Left renal pelvis (tissue), 4 donors: ENCODE data around the gene WDR4. TPM values are rescaled to one million over a fixed set of nuclear protein-coding genes. Genes with fewer than 3 reads are reported as not detected.
"Not testable (repeated sequence)": the region's sequence is repeated elsewhere in the genome, so short reads cannot be mapped to it uniquely, and the experiment has no call there.

Experiments
- DNase-seq, 4 donors: peaks; one replicate each; pipeline ENCODE4 v3.0.0-alpha.2; 2013; ENCODE audit warnings: low read depth in 4 of 4, low spot score in 3 of 4
- polyA plus RNA-seq, 4 donors: library from polyadenylated mRNA; unstranded; fragments of 120-200 nt; gene quantifications; one replicate each; pipeline ENCODE4 v1.2.1, GENCODE V29; 2013; ENCODE audit not compliant: insufficient read length in 4 of 4

Gene WDR4
- polyA plus RNA-seq, 4 donors = 7.1 to 15.4 (median 10.3) TPM

DNA sequence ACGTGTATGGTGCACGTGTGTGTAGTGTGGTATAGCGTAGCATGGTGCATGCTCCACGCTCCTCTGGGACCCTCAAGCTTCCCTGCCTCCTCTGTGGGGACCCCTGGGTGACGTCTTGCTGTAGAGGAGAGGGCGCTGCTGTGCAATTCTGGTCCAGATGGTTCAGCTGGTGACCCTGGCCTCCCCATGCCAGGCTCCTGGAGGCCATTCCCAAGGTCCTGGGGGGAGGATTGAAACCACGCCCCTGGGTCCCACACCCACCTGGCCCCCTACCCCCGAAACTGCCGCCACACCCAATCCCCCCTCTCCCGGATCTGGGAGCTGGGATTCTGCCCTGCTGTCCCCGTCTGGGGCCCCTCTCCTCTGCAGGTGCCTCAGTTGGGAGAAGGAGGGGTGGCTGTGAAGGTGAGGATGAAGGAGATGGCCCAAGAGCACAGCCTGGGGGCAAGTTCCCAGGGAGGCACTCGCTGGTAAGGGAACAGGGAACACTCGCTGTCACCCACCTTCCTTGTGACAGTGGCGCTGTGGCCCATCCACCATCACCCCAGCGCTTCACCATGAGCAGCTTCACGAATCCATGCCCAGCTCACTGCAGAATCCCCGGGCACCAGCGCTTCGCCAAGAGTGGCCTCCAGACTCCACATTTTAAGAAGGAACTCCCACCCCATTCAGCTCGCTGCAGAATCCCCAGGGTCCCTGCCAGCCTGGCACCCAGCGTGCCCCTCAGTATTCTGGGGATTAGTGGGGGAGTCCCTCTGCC, 38.0 kb downstream of the WDR4 start:
- no peak for DNase-seq

DNA sequence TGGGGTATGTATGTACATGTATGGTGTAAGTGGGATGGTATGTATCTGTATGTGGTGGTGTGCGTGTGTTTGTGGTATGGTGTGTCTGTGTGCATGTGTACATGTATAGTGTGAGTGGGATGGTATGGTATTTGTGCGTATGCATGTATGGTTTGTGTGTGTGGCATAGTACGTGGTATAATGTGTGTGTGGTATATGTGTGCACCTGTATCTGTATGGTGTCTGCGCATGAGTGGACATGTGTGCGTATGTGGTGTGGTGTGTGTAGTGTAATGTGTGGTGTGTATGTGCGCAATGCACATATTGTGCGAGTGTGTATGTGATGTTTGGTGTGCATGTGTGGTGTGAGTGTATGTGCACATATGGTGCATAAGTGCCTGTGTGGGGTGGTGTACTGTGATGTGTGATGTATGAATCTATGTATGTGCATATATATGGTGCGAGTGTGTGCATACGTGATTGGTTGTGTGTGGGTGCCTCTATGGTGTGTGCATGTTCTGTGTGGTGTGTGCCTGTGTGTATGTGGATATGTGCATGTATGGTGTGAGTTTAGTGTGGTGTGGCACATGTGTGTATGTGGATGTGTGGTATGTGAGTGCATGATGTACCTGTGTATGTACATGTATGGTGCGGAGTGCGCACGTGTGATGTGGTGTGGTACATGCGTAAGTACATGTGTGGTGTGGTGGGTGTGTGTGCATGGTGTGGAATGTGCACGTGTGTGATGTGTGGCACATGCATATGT, 38.8 kb downstream of the WDR4 start:
- DNase-seq = no peak

DNA sequence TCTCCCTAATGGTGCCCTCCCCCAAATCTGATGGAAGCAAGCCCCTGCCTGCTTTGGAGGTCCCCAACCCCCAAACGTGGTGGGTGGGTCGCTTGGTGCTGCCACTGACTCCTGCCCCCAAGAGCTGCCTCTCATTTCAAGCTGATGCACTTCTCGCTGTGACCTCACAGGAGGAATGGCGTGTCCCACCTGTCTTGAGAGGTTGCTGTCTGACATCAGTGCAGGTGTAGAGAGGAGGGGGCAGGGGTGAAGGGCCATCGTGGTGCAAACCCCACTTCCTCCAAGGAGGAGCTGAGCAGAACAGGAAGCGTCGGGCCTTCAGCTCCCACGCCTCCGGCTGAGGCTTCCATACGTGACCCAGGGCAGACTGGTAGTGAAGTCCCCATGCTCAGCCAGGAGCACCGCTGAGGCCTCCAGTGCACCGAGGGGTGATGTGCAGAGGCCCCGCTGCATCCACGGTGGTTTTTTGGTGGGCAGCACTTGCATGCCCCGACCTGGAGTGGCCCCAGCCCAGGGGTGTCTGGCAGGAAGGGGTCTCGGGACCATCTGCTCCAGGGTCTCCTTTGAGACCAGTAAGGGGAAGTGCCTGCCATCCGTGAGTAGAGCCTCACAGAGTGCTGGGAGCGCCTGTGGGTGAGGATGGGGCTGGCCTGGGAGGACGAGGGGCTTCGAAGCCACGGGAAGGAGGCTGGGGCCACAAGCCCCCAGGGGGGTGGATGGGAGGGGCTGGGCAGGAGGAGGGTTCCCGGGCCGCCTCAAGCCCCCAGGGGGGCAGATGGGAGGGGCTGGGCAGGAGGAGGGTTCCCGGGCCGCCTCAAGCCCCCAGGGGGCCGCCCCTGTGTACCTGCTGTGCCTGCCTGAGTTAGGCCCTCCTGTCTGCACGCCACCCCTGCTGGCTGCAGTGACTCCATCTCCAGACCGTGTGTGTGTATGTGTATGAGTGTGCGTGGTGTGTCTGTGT, 39.8 kb downstream of the WDR4 start:
- no peak for DNase-seq

DNA sequence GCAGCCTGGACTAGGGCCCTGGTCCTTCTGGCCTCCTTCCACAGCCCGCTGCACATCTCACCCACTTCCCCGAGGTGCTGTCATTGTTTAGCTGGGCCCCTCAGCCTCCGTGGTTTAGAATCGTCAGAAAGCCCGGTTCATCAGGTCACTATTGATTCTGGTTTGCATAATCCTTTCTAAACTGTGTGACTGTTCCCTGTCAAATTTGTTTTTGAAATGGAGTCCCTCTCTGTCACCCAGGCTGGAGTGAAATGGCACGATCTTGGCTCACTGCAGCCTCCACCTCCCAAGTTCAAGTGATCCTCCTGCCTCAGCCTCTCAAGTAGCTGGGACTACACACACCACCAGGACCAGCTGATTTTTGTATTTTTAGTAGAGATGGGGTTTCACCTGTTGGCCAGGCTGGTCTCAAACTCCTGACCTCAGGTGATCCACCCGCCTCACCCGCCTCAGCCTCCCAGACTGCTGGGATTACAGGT, 41.1 kb downstream of the WDR4 start:
- not testable (repeated sequence) for DNase-seq

DNA sequence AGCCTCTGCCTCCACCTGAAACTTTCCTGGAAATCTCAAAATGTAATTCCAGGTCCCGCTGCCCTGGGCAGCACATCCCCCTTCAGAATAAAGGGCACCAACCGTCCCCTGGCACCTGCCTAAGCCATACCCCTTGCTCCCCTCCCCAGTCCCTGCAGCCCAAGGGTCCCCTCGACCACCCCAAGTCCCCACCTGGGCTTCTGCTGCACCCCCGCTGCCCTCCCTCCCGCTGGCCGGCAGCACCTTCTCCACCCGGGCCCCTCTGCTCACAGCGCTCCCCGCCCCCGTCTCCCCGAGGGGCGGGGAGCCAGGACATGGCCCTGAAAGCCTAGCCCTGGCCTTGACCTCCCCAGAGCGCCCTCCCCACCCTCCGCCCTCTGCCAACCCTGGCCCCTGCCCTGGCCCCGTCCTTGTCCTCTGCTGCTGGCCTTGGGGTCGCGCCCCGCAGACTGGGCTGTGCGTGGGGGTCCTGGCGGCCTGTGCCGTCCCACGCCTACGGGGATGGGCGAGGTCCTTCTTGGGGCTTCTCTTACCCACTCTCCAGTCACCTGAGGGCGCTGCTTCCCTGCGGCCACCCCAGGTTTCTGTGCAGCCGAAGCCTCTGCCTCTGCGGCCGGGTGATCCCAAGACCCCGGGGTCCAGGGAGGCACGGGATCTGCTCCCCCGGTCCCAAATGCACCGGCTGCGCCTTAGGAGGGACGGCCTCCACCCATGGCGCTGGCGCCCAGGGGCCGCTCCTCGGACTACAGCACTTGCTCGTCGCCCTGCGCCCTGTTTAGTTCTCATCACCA, 41.7 kb downstream of the WDR4 start:
- DNase-seq = no peak

DNA sequence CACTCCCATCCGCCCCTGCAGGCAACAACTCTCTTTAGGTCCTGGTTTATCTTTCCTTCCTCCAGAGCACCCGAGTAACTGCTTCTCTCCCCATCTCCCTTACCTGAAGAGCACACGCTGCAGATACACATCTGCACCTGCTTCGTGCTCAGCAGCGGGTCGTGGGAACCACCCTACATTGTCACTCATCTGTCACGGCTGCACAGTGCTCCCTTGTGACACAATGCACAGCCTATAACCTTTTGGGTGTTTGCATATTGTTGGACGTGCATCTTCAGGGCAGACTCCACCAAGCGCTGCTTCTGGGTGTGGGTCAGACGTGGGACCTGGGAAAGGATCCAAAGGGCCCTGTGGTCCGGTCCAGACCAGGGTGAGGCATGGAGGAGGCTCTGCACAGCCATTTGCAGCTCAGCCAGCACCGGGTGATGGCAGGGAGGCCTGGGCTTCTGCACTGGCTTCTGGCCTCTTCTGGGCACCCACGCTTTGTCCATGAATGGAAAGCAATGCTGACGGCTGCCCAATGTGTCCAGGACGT, 42.5 kb downstream of the WDR4 start:
- no peak for DNase-seq

DNA sequence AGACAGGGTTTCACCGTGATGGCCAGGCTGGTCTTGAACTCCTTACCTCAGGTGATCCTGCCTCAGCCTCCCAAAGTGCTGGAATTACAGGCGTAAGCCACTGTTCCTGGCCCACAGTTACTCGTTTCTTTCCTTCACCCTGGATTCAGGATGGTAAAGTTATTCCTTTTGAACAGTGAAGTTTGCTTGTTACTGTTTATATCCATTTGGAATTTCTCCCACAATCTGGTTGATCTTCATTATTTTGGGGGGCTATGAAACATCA, 43.0 kb downstream of the WDR4 start:
- DNase-seq = no peak

DNA sequence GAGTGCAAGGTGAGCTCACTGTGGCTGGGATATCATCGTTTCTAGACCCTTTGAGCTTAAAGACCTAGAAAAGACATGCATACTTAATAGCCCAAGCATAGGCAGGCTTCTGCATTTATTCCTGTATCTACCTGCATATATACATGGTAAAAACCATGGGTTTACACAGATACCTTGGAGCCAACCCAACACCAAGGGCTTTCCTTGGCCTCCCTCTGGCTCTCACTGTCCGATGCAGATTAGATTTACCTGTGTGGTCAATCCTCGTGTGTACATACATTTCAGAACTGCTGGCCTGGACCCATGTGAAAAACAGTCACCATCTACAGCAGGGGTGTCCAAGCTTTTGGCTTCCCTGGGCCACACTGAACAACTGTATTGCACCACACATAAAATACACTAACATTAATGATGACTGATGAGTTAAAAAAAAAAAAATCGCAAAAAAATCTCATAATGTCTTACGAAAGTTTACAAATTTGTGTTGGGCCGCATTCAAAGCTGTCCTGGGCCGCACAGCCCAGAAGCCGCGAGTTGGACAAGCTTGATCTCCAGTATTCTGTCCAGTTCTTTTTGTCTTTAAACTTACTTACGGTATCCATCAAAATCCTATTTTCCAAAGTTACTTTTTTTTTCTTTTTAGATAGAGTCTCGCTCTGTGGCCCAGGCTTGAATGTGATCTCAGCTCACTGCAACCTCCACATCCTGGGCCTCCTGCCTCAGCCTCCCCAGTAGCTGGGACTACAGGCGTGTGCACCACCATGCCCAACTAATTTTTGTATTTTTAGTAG, 43.5 kb downstream of the WDR4 start:
- DNase-seq = no peak

DNA sequence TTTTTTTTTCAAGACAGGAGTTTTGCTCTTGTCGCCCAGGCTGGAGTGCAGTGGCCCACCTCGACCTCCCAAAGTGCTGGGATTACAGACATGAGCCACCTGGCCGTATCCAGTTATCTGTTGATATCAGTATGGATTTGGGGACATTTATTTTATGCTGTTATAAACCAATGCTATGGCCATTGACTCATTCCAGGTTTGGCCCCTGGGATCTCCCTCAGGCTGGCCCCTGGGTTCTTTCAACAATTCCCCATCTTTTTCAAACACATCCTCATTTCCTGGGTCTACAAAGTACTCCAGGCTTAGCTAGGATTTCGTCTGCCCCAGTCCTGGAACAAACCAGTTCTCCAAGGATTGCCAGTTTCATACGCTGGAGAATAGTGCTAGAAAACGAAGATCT, 44.1 kb downstream of the WDR4 start:
- DNase-seq = no peak

DNA sequence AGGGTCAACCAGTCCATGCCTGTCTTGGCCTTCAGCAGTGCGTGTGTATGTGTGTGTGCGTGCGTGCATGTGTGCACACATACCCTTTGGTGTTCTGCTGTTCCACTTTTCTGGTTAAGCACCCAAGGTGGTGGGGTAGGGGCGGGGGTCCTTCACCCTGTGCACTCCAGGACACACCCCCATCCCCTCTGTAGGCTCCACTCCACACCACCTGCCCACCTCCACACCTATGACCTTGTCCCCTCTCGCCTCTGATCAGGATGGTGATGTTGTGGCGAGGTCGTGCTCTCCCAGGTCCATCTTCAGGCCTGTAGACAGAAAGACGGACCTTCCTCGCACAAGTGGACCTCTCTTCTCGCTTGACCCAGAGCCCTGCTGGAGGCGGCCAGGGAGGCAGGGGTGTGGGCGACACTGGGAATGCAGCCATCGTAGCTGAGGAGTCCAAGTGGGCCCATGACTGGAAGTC, 44.6 kb downstream of the WDR4 start:
- no peak for DNase-seq

DNA sequence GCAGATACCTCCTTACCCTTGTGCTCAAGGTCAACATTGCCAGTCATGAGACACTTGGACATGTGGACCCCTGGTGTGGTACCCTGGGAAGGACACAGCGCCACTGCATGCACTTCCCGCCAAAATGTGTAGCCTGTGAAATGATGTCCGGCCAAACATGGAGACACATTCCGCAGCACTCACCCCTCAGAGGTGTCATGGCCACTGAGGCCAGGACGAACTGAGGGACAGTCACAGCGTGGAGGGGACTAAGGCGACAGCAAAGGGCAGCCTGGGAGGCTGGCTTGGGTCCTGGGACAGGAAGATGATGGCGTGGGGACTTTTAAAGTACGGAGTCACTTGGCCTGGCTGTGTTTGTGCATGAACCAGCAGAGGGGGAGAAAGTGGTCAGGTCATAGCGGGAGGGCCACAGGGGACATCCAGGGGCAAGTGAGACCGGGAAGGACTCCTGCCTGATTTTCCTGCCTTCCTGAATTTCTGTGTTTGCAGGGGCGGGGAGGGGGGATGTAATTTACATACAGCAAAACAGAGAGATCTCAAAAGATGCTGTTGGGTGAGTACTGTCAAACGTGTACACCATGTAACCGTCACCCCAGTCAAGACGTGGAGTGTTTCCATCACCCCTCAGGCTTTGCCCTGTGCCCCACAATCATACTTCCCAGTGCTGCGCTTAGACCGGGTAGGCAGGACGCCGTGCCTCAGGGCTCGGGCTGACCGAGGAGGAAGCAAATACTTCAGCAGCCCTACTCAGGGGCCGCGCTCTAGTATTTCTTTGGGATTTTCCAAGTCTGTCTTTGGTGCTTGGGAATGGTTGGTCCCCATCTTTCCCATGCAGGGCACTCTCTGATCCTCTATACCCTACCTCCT, 45.2 kb downstream of the WDR4 start:
- no peak for DNase-seq

DNA sequence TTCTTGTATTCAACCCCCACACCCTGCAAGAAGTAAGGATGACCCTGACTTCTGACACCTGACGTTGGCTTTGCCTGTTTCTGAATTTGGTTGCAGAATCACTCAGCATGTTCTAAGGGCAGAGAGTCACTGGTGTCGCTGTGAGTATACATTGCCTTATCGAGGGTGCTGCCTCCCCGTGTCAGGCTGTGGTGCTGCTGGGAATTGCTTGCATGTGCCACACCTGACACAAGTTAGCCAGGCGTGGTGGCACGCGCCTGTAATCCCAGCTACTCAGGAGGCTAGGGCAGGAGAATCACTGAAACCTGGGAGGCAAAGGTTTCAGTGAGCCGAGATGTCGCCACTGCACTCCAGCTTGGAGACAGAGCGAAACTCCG, 45.9 kb downstream of the WDR4 start:
- DNase-seq = no peak

DNA sequence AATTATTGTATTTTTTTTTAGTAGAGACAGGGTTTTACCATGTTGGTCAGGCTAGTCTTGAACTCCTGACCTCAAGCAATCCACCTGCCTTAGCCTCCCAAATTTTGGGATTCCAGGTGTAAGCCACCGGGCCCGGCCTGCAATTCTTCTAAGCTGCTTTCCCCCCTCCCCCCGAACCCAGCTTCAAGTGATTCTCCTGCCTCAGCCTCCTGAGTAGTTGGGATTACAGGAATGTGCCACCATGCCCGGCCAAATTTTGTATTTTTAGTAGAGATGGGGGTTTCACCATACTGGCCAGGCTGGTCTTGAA, 47.1 kb downstream of the WDR4 start:
- DNase-seq = not testable (repeated sequence)

DNA sequence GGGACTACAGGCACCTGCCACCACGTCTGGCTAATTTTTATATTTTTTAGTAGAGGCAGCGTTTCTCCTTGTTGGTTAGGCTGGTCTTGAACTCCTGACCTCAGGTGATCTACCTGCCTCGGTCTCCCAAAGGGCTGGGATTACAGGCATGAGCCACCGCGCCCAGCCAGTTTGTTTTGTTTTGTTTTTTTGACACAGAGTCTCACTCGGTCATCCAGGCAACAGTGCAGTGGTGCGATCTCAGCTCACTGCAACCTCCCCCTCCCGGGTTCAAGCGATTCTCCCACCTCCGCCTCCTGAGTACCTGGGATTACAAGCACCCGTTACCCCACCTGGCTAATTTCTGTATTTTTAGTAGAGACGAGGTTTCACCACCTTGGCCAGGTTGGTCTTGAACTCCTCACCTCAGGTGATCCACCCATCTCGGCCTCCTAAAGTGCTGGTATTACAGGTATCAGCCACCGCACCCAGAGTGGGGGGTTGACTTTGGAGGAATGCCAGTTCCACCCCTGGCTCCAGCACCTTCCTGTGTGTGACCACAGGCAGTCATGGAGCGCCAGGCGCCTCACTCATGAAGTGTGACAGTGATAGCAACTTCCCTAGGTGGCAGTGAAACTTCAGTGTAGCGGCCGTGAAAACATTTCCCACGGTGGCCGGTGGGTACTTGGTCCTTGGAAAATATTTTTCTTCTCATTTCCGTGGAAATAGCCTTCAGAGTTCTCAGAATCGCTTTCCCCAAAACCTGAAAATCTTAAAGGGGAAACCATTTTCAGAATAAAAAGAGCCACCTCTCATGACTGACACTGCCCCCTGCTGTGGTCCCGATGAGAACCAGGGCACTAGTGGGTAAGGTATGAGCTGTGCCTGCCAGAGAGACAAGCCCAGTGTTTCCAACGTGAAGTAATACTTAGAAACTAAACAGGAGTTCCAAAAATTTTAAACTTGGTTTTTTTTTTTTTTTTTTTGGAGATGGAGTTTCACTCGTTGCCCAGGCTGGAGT, 48.6 kb downstream of the WDR4 start:
- DNase-seq = no peak

DNA sequence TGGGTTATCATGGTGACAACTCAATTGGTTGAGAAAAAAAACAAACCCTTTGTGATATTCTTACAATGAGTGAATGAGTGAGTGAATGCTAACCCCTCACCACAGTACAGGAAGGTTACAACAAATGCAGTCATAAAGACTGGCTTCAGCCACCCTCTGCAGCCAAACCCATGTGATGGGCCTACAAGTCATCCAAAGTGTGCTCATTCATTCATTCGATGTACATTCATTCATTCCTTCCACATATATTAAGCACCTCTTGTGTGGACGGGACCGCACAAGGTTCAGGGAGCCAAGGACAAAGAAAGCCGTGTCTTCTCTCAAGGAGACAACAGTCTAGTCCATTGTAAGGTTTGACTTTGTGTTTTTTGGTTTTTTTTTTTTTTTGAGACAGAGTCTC, 49.4 kb downstream of the WDR4 start:
- no peak for DNase-seq

DNA sequence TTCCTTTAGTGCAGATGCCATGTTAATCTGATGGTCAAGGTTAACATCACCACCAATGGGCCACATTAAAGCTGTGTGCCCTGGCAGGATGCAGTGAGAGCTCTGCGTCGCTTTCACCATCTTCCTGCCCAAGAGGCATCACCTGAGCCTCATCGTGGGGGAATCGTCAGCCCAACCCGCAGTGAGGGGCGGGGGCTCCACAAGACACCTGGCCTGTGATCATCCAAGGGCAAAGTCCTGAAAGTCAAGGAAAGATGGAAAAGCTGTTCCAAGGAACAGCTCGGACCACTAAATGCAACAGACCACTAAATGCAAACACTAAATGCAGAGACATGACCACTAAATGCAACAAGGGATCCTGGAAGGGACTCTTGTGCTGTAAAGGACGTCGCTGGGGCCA, 49.9 kb downstream of the WDR4 start:
- no peak for DNase-seq

DNA sequence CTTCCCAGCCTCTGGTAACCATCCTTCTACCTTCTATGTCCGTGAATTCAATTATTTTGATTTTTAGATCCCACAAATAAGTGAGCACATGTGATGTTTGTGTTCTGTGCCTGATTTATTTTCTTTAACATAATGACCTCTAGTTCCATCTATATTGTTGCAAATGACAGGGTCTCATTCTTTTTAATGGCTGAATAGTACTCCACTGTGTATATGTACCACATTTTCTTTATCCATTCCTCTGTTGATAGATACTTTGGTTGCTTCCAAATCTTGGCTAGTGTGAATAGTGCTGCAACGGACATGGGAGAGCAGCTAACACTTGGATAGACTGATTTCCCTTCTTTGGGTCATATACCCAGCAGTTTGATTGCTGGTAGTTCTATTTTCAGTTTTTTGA, 51.8 kb downstream of the WDR4 start:
- DNase-seq = no peak
